ENCODE measurements around the gene LCE1F.
A peak's percentile ranks its signal among the peaks of the same experiment; 100 is the strongest.

Gene LCE1F

DNA sequence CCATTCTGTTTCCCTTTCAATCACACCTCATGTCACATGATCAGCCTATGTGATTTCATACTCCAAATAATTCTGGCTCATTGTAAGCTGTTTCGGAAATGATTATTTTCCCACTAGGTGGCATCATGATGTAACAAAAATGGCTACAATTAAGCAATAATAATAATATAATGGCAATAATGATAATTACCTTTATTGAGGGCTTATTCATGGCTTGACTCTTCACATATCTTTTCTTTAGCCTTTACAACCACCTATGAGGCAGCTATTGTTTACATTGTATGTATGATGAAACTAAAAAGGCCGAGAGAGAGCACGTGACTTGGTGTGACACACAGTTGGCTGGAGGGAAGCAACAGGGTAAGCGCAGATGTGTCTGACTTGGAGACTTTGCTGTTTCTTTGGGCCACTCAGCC is 29.6 kb upstream of the LCE1F start:
- H3K9me3 ChIP-seq (ENCODE audit: insufficient read depth, low read depth, low read length): peaks cover 23% of the 10 kb centered on the region
- no peak overlapping the region for H2BK12ac ChIP-seq (ENCODE audit: low read length)
- no peak overlapping the region for H3K14ac ChIP-seq (ENCODE audit: low read length)
- H3K4me1 ChIP-seq (ENCODE audit: control insufficient read depth in 1 of 2, insufficient read depth in 2 of 2, low read length in 2 of 2): no peaks in the 10 kb centered on the region
- H2AK5ac ChIP-seq (ENCODE audit: low read length): no peak overlapping the region
- no peak overlapping the region for H2AFZ ChIP-seq (ENCODE audit: insufficient read depth, low read length, poor library complexity)
- no peaks in the 10 kb centered on the region for H3K79me1 ChIP-seq (ENCODE audit: low read length)
- H3K36me3 ChIP-seq (ENCODE audit: control insufficient read depth in 1 of 2, insufficient read depth in 2 of 2, low read length in 2 of 2): no peaks in the 10 kb centered on the region
- H2BK5ac ChIP-seq (ENCODE audit: low read depth, low read length, poor library complexity): no peak overlapping the region
- H3K27ac ChIP-seq (ENCODE audit: low read depth, low read length): no peak overlapping the region
- no peaks in the 10 kb centered on the region for H3K79me2 ChIP-seq (ENCODE audit: control insufficient read depth, insufficient read depth, low read length, poor library complexity)
- WGBS (ENCODE audit: extremely low coverage, insufficient coverage, insufficient read length): no CpG with 5 or more reads among the region's 4 CpGs
- no peak overlapping the region for H4K8ac ChIP-seq (ENCODE audit: low read depth, low read length)
- peak; percentile 44 to 60 for DNase-seq
- H2BK120ac ChIP-seq (ENCODE audit: insufficient read depth, low read length, poor library complexity): no peak overlapping the region
- H3K23ac ChIP-seq (ENCODE audit: low read length): no peak overlapping the region
- H3K4me3 ChIP-seq (ENCODE audit: low read depth, low read length): no peak overlapping the region
- no peak overlapping the region for H4K12ac ChIP-seq (ENCODE audit: low read depth, low read length)
- H3K4ac ChIP-seq (ENCODE audit: low read depth, low read length): no peak overlapping the region
- no peak overlapping the region for H4K91ac ChIP-seq (ENCODE audit: low read depth, low read length)
- H3K18ac ChIP-seq (ENCODE audit: low read length): no peak overlapping the region
- H3K27me3 ChIP-seq (ENCODE audit: insufficient read depth, low read length): no peaks in the 10 kb centered on the region
- H3K4me2 ChIP-seq (ENCODE audit: low read length): no peak overlapping the region
- no peak overlapping the region for H3K9ac ChIP-seq (ENCODE audit: low read length)

GRCh38 chr1:152745765-152746444 is 29.0 kb upstream of the LCE1F start:
- H3K36me3 ChIP-seq (ENCODE audit: control insufficient read depth in 1 of 2, insufficient read depth in 2 of 2, low read length in 2 of 2): no peaks in the 10 kb centered on the region
- H2AFZ ChIP-seq (ENCODE audit: insufficient read depth, low read length, poor library complexity): no peak overlapping the region
- no peak overlapping the region for H3K27ac ChIP-seq (ENCODE audit: low read depth, low read length)
- no peak overlapping the region for H3K18ac ChIP-seq (ENCODE audit: low read length)
- no peaks in the 10 kb centered on the region for H3K4me1 ChIP-seq (ENCODE audit: control insufficient read depth in 1 of 2, insufficient read depth in 2 of 2, low read length in 2 of 2)
- H3K9ac ChIP-seq (ENCODE audit: low read length): no peak overlapping the region
- no CpG with 5 or more reads among the region's 6 CpGs for WGBS (ENCODE audit: extremely low coverage, insufficient coverage, insufficient read length)
- H2BK120ac ChIP-seq (ENCODE audit: insufficient read depth, low read length, poor library complexity): no peak overlapping the region
- no peak overlapping the region for H4K91ac ChIP-seq (ENCODE audit: low read depth, low read length)
- no peaks in the 10 kb centered on the region for H3K27me3 ChIP-seq (ENCODE audit: insufficient read depth, low read length)
- no peaks in the 10 kb centered on the region for H3K79me2 ChIP-seq (ENCODE audit: control insufficient read depth, insufficient read depth, low read length, poor library complexity)
- no peak overlapping the region for H2BK5ac ChIP-seq (ENCODE audit: low read depth, low read length, poor library complexity)
- H3K23ac ChIP-seq (ENCODE audit: low read length): no peak overlapping the region
- no peak overlapping the region for H4K12ac ChIP-seq (ENCODE audit: low read depth, low read length)
- no peaks in the 10 kb centered on the region for H3K79me1 ChIP-seq (ENCODE audit: low read length)
- no peak overlapping the region for H2BK12ac ChIP-seq (ENCODE audit: low read length)
- H3K4me2 ChIP-seq (ENCODE audit: low read length): no peak overlapping the region
- no peak overlapping the region for H4K8ac ChIP-seq (ENCODE audit: low read depth, low read length)
- H3K9me3 ChIP-seq (ENCODE audit: insufficient read depth, low read depth, low read length): peaks cover 24% of the 10 kb centered on the region
- H3K4me3 ChIP-seq (ENCODE audit: low read depth, low read length): no peak overlapping the region
- no peak overlapping the region for H3K14ac ChIP-seq (ENCODE audit: low read length)
- no peak for DNase-seq
- H3K4ac ChIP-seq (ENCODE audit: low read depth, low read length): no peak overlapping the region
- H2AK5ac ChIP-seq (ENCODE audit: low read length): no peak overlapping the region

- Histone ChIP-seq H4K91ac (ENCODE audit: low read depth, low read length) (no peak overlapping the region), H2AK5ac (ENCODE audit: low read length) (no peak overlapping the region), H3K36me3 (ENCODE audit: control insufficient read depth in 1 of 2, insufficient read depth in 2 of 2, low read length in 2 of 2) (no peaks in the 10 kb centered on the region), H3K9me3 (ENCODE audit: insufficient read depth, low read depth, low read length) (peaks cover 20% of the 10 kb centered on the region), H3K27me3 (ENCODE audit: insufficient read depth, low read length) (no peaks in the 10 kb centered on the region), H2BK12ac (ENCODE audit: low read length) (no peak overlapping the region), H3K14ac (ENCODE audit: low read length) (no peak overlapping the region), H3K79me1 (ENCODE audit: low read length) (no peaks in the 10 kb centered on the region), H3K27ac (ENCODE audit: low read depth, low read length) (no peak overlapping the region), H2BK5ac (ENCODE audit: low read depth, low read length, poor library complexity) (no peak overlapping the region), H3K9ac (ENCODE audit: low read length) (no peak overlapping the region), H3K23ac (ENCODE audit: low read length) (no peak overlapping the region), H2AFZ (ENCODE audit: insufficient read depth, low read length, poor library complexity) (no peak overlapping the region), H3K4me2 (ENCODE audit: low read length) (no peak overlapping the region), H4K8ac (ENCODE audit: low read depth, low read length) (no peak overlapping the region), H3K18ac (ENCODE audit: low read length) (no peak overlapping the region), H2BK120ac (ENCODE audit: insufficient read depth, low read length, poor library complexity) (no peak overlapping the region), H3K4me3 (ENCODE audit: low read depth, low read length) (no peak overlapping the region), H3K4me1 (ENCODE audit: control insufficient read depth in 1 of 2, insufficient read depth in 2 of 2, low read length in 2 of 2) (no peaks in the 10 kb centered on the region), H3K79me2 (ENCODE audit: control insufficient read depth, insufficient read depth, low read length, poor library complexity) (no peaks in the 10 kb centered on the region), H4K12ac (ENCODE audit: low read depth, low read length) (no peak overlapping the region), H3K4ac (ENCODE audit: low read depth, low read length) (no peak overlapping the region)
- WGBS (ENCODE audit: extremely low coverage, insufficient coverage, insufficient read length): no CpG with 5 or more reads among the region's 1 CpG
- DNase-seq: no peak
Measured at GRCh38 chr1:152747831-152748230, 27.1 kb upstream of the LCE1F start.

DNA sequence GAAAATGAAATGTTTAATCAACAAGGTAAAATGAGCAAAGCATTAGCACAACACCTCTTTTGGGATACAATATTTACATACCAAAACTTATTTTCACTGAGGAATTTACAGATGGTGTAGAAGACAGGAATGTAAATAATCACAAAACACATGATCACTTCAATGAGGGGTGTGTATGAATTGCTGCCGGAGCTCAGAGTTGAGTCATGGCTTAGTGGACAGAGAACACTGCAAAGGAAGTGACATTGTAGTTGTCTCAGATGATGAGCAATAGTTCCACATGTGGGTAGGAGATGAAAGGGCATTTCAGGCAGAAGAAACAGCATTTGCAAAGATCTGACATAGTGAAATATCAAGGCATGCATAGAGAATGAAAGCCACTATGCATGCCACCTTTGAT is 22.7 kb upstream of the LCE1F start:
- no peak overlapping the region for H3K9ac ChIP-seq (ENCODE audit: low read length)
- H3K27ac ChIP-seq (ENCODE audit: low read depth, low read length): no peak overlapping the region
- peak; percentile 70 to 88 for DNase-seq
- no CpG with 5 or more reads among the region's 1 CpG for WGBS (ENCODE audit: extremely low coverage, insufficient coverage, insufficient read length)
- H2AFZ ChIP-seq (ENCODE audit: insufficient read depth, low read length, poor library complexity): no peak overlapping the region
- H3K4ac ChIP-seq (ENCODE audit: low read depth, low read length): no peak overlapping the region
- H3K4me3 ChIP-seq (ENCODE audit: low read depth, low read length): no peak overlapping the region
- no peak overlapping the region for H2BK5ac ChIP-seq (ENCODE audit: low read depth, low read length, poor library complexity)
- H2AK5ac ChIP-seq (ENCODE audit: low read length): no peak overlapping the region
- H3K23ac ChIP-seq (ENCODE audit: low read length): no peak overlapping the region
- H3K14ac ChIP-seq (ENCODE audit: low read length): no peak overlapping the region
- no peaks in the 10 kb centered on the region for H3K4me1 ChIP-seq (ENCODE audit: control insufficient read depth in 1 of 2, insufficient read depth in 2 of 2, low read length in 2 of 2)
- no peaks in the 10 kb centered on the region for H3K79me2 ChIP-seq (ENCODE audit: control insufficient read depth, insufficient read depth, low read length, poor library complexity)
- no peak overlapping the region for H3K4me2 ChIP-seq (ENCODE audit: low read length)
- H3K27me3 ChIP-seq (ENCODE audit: insufficient read depth, low read length): no peaks in the 10 kb centered on the region
- H3K9me3 ChIP-seq (ENCODE audit: insufficient read depth, low read depth, low read length): peaks cover 12% of the 10 kb centered on the region
- no peaks in the 10 kb centered on the region for H3K36me3 ChIP-seq (ENCODE audit: control insufficient read depth in 1 of 2, insufficient read depth in 2 of 2, low read length in 2 of 2)
- no peaks in the 10 kb centered on the region for H3K79me1 ChIP-seq (ENCODE audit: low read length)
- H2BK120ac ChIP-seq (ENCODE audit: insufficient read depth, low read length, poor library complexity): no peak overlapping the region
- H4K12ac ChIP-seq (ENCODE audit: low read depth, low read length): no peak overlapping the region
- no peak overlapping the region for H4K91ac ChIP-seq (ENCODE audit: low read depth, low read length)
- no peak overlapping the region for H4K8ac ChIP-seq (ENCODE audit: low read depth, low read length)
- H3K18ac ChIP-seq (ENCODE audit: low read length): no peak overlapping the region
- H2BK12ac ChIP-seq (ENCODE audit: low read length): no peak overlapping the region

Measured in trophoblast cell (in vitro differentiated cells and primary cell).